Activated CD4-positive, CD25-positive, alpha-beta regulatory T cell treated with anti-CD3 and anti-CD28 coated beads, Interleukin-2, amount 50 U/mL, for 16 hours (primary cell): Measurements from ENCODE around the gene MPST.

Experiments
- DNase-seq: peaks from one replicate; pipeline ENCODE4 v3.0.0-alpha.2; 2020; ENCODE audit warnings: low read depth, low spot score

MPST gene

GRCh38 chr22:37079158-37079557 lies 59.6 kb downstream of the MPST start:
- no peak for DNase-seq
